GM18517 (cell line): ENCODE data around the gene DENND4B.
A peak's percentile ranks its signal among the peaks of the same experiment; 100 is the strongest.

Source experiments
- ATAC-seq: cut with Tn5 transposase; IDR thresholded peaks from one replicate; pipeline ENCODE4 v1.9.1; 2021; ENCODE audit warnings: mild to moderate bottlenecking, moderate library complexity; ENCODE audit not compliant: unreplicated experiment

DENND4B gene

GRCh38 chr1:153968972-153969371 lies 22.5 kb upstream of the DENND4B start:
- no peak for ATAC-seq

GRCh38 chr1:153968408-153968807 lies 21.9 kb upstream of the DENND4B start:
- no peak for ATAC-seq

GRCh38 chr1:153968000-153968363 lies 21.5 kb upstream of the DENND4B start:
- no peak for ATAC-seq

- ATAC-seq: peak; percentile 82
Measured at GRCh38 chr1:153967107-153967999, 20.8 kb upstream of the DENND4B start, which contains the start of gene CREB3L4. Gene CREB3L4, plus strand, starts transcription at chr1:153967902. Its CDS starts 624 bp downstream, at chr1:153968526.

- ATAC-seq: peak; percentile 8
Measured at GRCh38 chr1:153963850-153964331, 17.4 kb upstream of the DENND4B start.

- ATAC-seq: peak; percentile 43
Measured at GRCh38 chr1:153963030-153963849, 16.7 kb upstream of the DENND4B start, which contains the start of gene SLC39A1. Gene SLC39A1, minus strand, starts transcription at chr1:153963537. Its CDS starts 822 bp downstream, at chr1:153962715.

- no peak for ATAC-seq
Measured at GRCh38 chr1:153962088-153963029, 15.8 kb upstream of the DENND4B start.

- no peak for ATAC-seq
Measured at GRCh38 chr1:153961421-153961820, 14.9 kb upstream of the DENND4B start.

- ATAC-seq: no peak
Measured at GRCh38 chr1:153960206-153960605, 13.7 kb upstream of the DENND4B start.

- no peak for ATAC-seq
Measured at GRCh38 chr1:153959454-153959853, 12.9 kb upstream of the DENND4B start.

- ATAC-seq: peak; percentile 3
Measured at GRCh38 chr1:153958961-153959260, 12.4 kb upstream of the DENND4B start.

- ATAC-seq: peak; percentile 79
Measured at GRCh38 chr1:153958111-153958960, 11.8 kb upstream of the DENND4B start, which contains the start of gene CRTC2. Gene CRTC2, minus strand, starts transcription at chr1:153958612. Its CDS starts 115 bp downstream, at chr1:153958497.

- ATAC-seq: peak; percentile 19
Measured at GRCh38 chr1:153957744-153958110, 11.2 kb upstream of the DENND4B start.

GRCh38 chr1:153956997-153957715 lies 10.6 kb upstream of the DENND4B start:
- ATAC-seq: no peak

GRCh38 chr1:153954826-153955225 lies 8.3 kb upstream of the DENND4B start:
- ATAC-seq: no peak

- no peak for ATAC-seq
Measured at GRCh38 chr1:153953859-153954365, 7.4 kb upstream of the DENND4B start.

- no peak for ATAC-seq
Measured at GRCh38 chr1:153951801-153952200, 5.3 kb upstream of the DENND4B start.

GRCh38 chr1:153951183-153951582 lies 4.7 kb upstream of the DENND4B start:
- ATAC-seq: no peak
